Spinal cord (tissue), 10 donors: ENCODE measurements around the gene NCS1. TPM values are rescaled to one million over a fixed set of nuclear protein-coding genes. Genes with fewer than 3 reads are reported as not detected.

Experiments
- DNase-seq, 6 donors: peaks; one replicate each; pipeline versions ENCODE4 v3.0.0 to v3.0.0-alpha.2; 2013 to 2015; ENCODE audit warnings: low spot score in 6 of 6, low read depth in 4 of 6
- H3K27ac ChIP-seq: one replicate; pipeline ENCODE4 v1.5.1; 2013; ENCODE audit warnings: low read depth, low read length, control low read depth
- H3K27me3 ChIP-seq: one replicate; pipeline ENCODE4 v1.6.1; 2013; ENCODE audit warnings: low read length; ENCODE audit not compliant: control insufficient read depth, insufficient read depth
- H3K36me3 ChIP-seq: one replicate; pipeline ENCODE4 v1.6.1; 2013; ENCODE audit warnings: low read length; ENCODE audit not compliant: control insufficient read depth, insufficient read depth
- H3K4me1 ChIP-seq: one replicate; pipeline ENCODE4 v1.6.1; 2013; ENCODE audit warnings: low read length; ENCODE audit not compliant: control insufficient read depth, insufficient read depth
- H3K4me3 ChIP-seq: one replicate; pipeline ENCODE4 v1.5.1; 2013; ENCODE audit warnings: low read depth, low read length, control low read depth
- H3K9me3 ChIP-seq: one replicate; pipeline ENCODE4 v1.6.1; 2013; ENCODE audit warnings: low read length; ENCODE audit not compliant: control insufficient read depth, insufficient read depth
- WGBS: methylation state at CpG from one replicate; pipeline ENCODE4 v1.1.5; 2013; ENCODE audit warnings: missing lambda C conversion rate; ENCODE audit not compliant: insufficient coverage; 5-methylcytosine and 5-hydroxymethylcytosine counted together
- polyA plus RNA-seq, 2 donors: library from polyadenylated mRNA; unstranded; fragments of 120-200 nt; gene quantifications; one replicate each; pipeline ENCODE4 v1.2.1, GENCODE V29; 2013; ENCODE audit not compliant: insufficient read length in 2 of 2
- total RNA-seq, 2 donors: library from RNA; depleted of rRNA in 1 of 2; stranded (reverse); fragments of 120-200 nt in 1 of 2; fragments of >200 nt in 1 of 2; gene quantifications; one replicate each; pipeline versions ENCODE4 v1.2.3 to v1.2.4, GENCODE V29; 2013 to 2014
- donor health status: healthy.

NCS1 gene
- total and polyA plus RNA-seq, 4 donors, result 47.6 to 197 (median 145) TPM

- Histone ChIP-seq H3K27ac (no peak overlapping the region), H3K27me3 (no peaks in the 10 kb centered on the region), H3K4me3 (no peak overlapping the region), H3K4me1 (peaks cover 36% of the 10 kb centered on the region), H3K9me3 (no peaks in the 10 kb centered on the region), H3K36me3 (peaks cover 66% of the 10 kb centered on the region)
- peak in 1 of 6 donors; percentile 66 for DNase-seq
- 40% methylated on average over 2 of the region's 3 CpGs for WGBS
These were observed 42.7 kb downstream of the NCS1 start for GRCh38 chr9:130214776-130215340.

- H3K27ac ChIP-seq, result no peak overlapping the region
These were observed 43.3 kb downstream of the NCS1 start for GRCh38 chr9:130215341-130216119.

GRCh38 chr9:130217838-130218237, 45.6 kb downstream of the NCS1 start:
- no peak overlapping the region for H3K27ac ChIP-seq
- no peak overlapping the region for H3K4me3 ChIP-seq
- no peaks in the 10 kb centered on the region for H3K27me3 ChIP-seq
- peaks cover 40% of the 10 kb centered on the region for H3K4me1 ChIP-seq
- H3K36me3 ChIP-seq, result peaks cover 55% of the 10 kb centered on the region
- no peaks in the 10 kb centered on the region for H3K9me3 ChIP-seq
- DNase-seq, result no peak
- WGBS, result 83% methylated on average over 10 of the region's 10 CpGs

More at GRCh38 chr9:130215341-130216119, 43.3 kb downstream of the NCS1 start:
- H3K36me3 ChIP-seq, result peaks cover 69% of the 10 kb centered on the region
- H3K4me3 ChIP-seq, result no peak overlapping the region
- no peak for DNase-seq
- no peaks in the 10 kb centered on the region for H3K9me3 ChIP-seq
- 86% methylated on average over 16 of the region's 16 CpGs for WGBS
- H3K4me1 ChIP-seq, result peaks cover 36% of the 10 kb centered on the region
- no peaks in the 10 kb centered on the region for H3K27me3 ChIP-seq

GRCh38 chr9:130219661-130220096, 47.5 kb downstream of the NCS1 start:
- H3K36me3 ChIP-seq, result peaks cover 58% of the 10 kb centered on the region
- H3K27me3 ChIP-seq, result no peaks in the 10 kb centered on the region
- H3K9me3 ChIP-seq, result no peaks in the 10 kb centered on the region
- no peak overlapping the region for H3K4me3 ChIP-seq
- DNase-seq, result no peak
- WGBS, result 77% methylated on average over 16 of the region's 16 CpGs
- peaks cover 30% of the 10 kb centered on the region for H3K4me1 ChIP-seq
- no peak overlapping the region for H3K27ac ChIP-seq

- Histone ChIP-seq H3K4me3 (no peak overlapping the region), H3K4me1 (peaks cover 23% of the 10 kb centered on the region), H3K36me3 (peaks cover 61% of the 10 kb centered on the region), H3K27ac (peak overlapping the region; percentile 63), H3K27me3 (no peaks in the 10 kb centered on the region), H3K9me3 (no peaks in the 10 kb centered on the region)
- DNase-seq, result peak in 2 of 6 donors; percentile 43 to 51
- 20% methylated on average over 6 of the region's 9 CpGs for WGBS
These were observed 48.1 kb downstream of the NCS1 start for GRCh38 chr9:130220352-130220751.

GRCh38 chr9:130222833-130223232, 50.6 kb downstream of the NCS1 start:
- WGBS, result 85% methylated on average over 8 of the region's 9 CpGs
- peaks cover 65% of the 10 kb centered on the region for H3K36me3 ChIP-seq
- peaks cover 2% of the 10 kb centered on the region for H3K9me3 ChIP-seq
- no peaks in the 10 kb centered on the region for H3K27me3 ChIP-seq
- H3K27ac ChIP-seq, result no peak overlapping the region
- H3K4me1 ChIP-seq, result peaks cover 14% of the 10 kb centered on the region
- no peak overlapping the region for H3K4me3 ChIP-seq
- DNase-seq, result no peak

- 88% methylated on average over 11 of the region's 11 CpGs for WGBS
- peaks cover 5% of the 10 kb centered on the region for H3K9me3 ChIP-seq
- peaks cover 56% of the 10 kb centered on the region for H3K36me3 ChIP-seq
- no peak overlapping the region for H3K27ac ChIP-seq
- peak in 1 of 6 donors; percentile 23 for DNase-seq
- H3K4me3 ChIP-seq, result no peak overlapping the region
- peaks cover 8% of the 10 kb centered on the region for H3K4me1 ChIP-seq
- H3K27me3 ChIP-seq, result no peaks in the 10 kb centered on the region
These were observed 52.9 kb downstream of the NCS1 start for GRCh38 chr9:130225071-130225470.

GRCh38 chr9:130225586-130225985, 53.4 kb downstream of the NCS1 start:
- WGBS, result 94% methylated on average over 20 of the region's 20 CpGs
- Histone ChIP-seq H3K36me3 (peaks cover 60% of the 10 kb centered on the region), H3K4me3 (no peak overlapping the region), H3K9me3 (peaks cover 5% of the 10 kb centered on the region), H3K27ac (no peak overlapping the region), H3K27me3 (no peaks in the 10 kb centered on the region), H3K4me1 (peaks cover 3% of the 10 kb centered on the region)
- DNase-seq, result no peak

- no peak overlapping the region for H3K27ac ChIP-seq
- 96% methylated on average over 12 of the region's 12 CpGs for WGBS
- H3K9me3 ChIP-seq, result peaks cover 5% of the 10 kb centered on the region
- DNase-seq, result no peak
- H3K27me3 ChIP-seq, result no peaks in the 10 kb centered on the region
- peaks cover 60% of the 10 kb centered on the region for H3K36me3 ChIP-seq
- H3K4me3 ChIP-seq, result no peak overlapping the region
- H3K4me1 ChIP-seq, result no peaks in the 10 kb centered on the region
These were observed 53.9 kb downstream of the NCS1 start for GRCh38 chr9:130226112-130226511.

GRCh38 chr9:130227833-130228232, 55.6 kb downstream of the NCS1 start:
- H3K9me3 ChIP-seq, result peaks cover 5% of the 10 kb centered on the region
- H3K27ac ChIP-seq, result no peak overlapping the region
- no peaks in the 10 kb centered on the region for H3K4me1 ChIP-seq
- no peak for DNase-seq
- 100% methylated on average over 2 of the region's 3 CpGs for WGBS
- no peaks in the 10 kb centered on the region for H3K27me3 ChIP-seq
- peaks cover 62% of the 10 kb centered on the region for H3K36me3 ChIP-seq
- H3K4me3 ChIP-seq, result no peak overlapping the region
